ENCODE data around the gene GALNT10.

GALNT10 gene

DNA sequence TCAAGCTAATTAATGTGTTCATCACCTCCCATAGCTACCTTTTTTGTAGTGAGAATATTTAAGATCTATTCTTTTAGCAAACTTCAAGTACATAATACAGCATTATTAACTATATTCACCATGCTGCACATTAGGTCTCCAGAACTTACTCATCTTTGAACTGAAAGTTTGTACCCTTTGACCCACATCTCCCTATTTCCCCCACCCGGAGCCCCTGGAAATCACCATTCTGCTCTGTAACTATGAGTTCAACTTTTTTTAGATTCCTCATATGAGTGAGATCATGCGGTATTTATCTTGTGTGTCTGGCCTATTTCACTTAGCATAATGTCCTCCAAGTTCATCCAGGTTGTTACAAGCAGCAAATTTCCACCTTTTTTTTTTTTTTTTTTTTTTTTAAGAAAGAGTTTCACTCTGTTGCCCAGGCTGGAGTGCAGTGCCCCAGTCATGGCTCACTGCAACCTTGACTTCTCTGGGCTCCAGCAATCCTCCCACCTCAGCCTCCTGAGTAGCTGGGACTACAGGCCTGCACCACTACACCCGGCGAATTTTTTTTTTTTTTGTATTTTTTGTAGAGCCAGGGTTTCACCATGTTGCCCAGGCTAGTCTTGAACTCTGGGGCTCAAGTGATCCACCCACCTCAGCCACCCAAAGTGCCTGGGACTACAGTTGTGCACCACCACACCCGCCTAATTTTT lies 154.9 kb downstream of the GALNT10 start:
- no peak for DNase-seq (ENCODE audit: low spot score)
- no peak for TF ChIP-seq CTCF (IDR thresholded peaks at IDR 0.05; ENCODE audit: extremely low read depth, missing control alignments)

DNA sequence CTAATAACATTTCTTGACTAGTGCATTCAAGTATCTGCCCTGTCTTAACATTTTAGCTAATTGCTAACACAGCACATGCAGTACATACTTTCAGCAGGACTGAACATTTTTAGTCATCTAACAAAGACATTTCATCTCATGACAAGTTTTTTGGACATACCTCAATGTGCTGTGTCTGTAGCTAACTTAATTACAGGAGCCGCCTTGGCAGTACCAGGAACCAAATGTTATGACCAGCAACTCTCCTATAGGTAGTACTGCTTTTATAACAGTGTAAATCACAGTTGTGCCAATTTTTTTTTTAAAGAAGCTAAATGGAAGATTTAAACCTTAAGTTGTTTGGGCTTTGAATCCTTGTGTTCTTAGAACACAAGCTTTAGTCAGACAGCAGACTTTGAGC lies 155.9 kb downstream of the GALNT10 start:
- no peak for DNase-seq (ENCODE audit: low spot score)
- no peak for TF ChIP-seq CTCF (IDR thresholded peaks at IDR 0.05; ENCODE audit: extremely low read depth, missing control alignments)

DNA sequence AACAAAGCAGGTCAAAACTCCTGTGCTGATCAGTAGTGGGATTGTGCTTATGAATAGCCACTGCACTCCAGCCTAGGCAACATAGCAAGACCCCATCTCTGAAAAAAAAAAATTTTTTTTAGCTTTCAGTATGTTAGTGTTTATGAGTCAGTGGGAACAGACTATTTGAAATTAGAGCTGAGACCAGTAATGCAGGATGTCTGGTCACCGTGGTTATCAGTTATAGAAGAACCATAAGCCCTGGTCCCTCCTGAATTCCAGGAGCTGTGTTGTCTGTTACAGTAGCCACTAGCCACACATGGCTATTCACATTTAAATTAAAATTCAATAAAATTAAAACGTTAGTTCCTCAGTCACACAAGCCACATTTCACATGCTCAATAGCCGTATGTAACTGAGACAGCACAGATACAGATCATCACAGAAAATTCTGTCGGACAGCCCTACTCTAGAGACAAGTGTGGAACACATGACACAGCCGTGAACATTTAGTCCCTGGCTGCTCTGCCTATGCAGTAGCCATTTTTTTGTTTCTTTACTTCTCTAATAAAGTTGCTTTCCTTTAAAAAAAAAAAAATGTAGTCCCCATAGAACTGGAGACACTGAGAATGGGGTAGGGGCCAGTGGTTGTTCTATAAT lies 159.2 kb downstream of the GALNT10 start:
- TF ChIP-seq CTCF (IDR thresholded peaks at IDR 0.05; ENCODE audit: extremely low read depth, missing control alignments), result no peak
- DNase-seq (ENCODE audit: low spot score), result no peak

DNA sequence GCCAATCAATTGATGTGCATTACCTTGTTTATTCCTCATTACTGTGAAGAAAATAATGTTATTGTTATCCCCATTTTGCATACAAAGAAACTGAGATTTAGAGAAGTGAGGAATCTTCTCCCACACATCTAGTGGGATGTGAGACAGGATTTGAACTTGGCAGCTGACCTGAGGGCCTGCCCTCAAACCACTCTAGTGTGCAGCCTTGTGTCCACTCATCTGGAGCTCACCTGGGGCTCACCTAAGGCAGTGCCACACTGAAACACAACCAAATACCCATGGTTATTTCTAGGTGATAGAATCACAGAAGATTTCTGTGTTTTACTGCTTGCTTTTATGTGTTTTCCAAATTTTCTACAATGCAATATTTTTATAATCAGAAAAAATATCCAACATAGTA lies 160.6 kb downstream of the GALNT10 start:
- no peak for DNase-seq (ENCODE audit: low spot score)
- TF ChIP-seq CTCF (IDR thresholded peaks at IDR 0.05; ENCODE audit: extremely low read depth, missing control alignments), result no peak

GRCh38 chr5:154351566-154351965 lies 161.0 kb downstream of the GALNT10 start:
- no peak for TF ChIP-seq CTCF (IDR thresholded peaks at IDR 0.05; ENCODE audit: extremely low read depth, missing control alignments)
- DNase-seq (ENCODE audit: low spot score), result no peak

GRCh38 chr5:154352960-154353548 lies 162.5 kb downstream of the GALNT10 start:
- TF ChIP-seq CTCF (IDR thresholded peaks at IDR 0.05; ENCODE audit: extremely low read depth, missing control alignments), result no peak
- DNase-seq (ENCODE audit: low spot score), result no peak

DNA sequence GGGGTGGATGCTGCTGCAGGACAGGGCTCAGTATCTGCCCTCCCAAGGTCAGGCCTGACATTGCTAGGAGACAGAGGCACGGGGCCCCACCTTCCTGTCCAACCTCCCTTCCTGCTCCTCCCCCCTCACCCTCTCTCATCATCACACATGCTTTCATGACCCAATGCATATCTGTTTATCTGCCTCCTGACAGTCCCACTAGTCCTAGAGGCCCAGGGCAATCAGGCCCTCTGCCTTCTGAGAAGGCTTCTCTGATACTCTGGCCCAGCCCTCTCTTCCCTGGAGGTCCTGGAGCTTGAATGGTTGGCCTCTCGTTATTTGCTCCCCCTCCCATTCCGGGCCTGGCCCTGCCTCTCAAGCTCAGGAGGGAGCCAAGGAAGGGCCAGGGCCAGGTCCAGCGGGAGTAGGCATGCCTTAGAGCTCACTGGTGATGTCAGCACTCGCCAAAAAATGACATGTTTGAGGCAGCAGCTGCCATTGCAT lies 164.6 kb downstream of the GALNT10 start:
- DNase-seq (ENCODE audit: low spot score), result no peak
- no peak for TF ChIP-seq CTCF (IDR thresholded peaks at IDR 0.05; ENCODE audit: extremely low read depth, missing control alignments)

Measured in GM20000 (cell line).